ENCODE measurements around the gene SEMA3C. TPM values are rescaled to one million over a fixed set of nuclear protein-coding genes. Genes with fewer than 3 reads are reported as not detected.

SEMA3C gene
- total RNA-seq, 1 donor from 2014 or later, result 90.6 TPM

- TF ChIP-seq POLR2AphosphoS5 (IDR thresholded peaks at IDR 0.05; ENCODE audit: insufficient read depth in 1 of 2, low read depth in 1 of 2) (no peak), CTCF (IDR thresholded peaks at IDR 0.05) (no peak), POLR2A (IDR thresholded peaks at IDR 0.05) (no peak)
- Histone ChIP-seq H3K4me1 (no peaks in the 10 kb centered on the region), H3K36me3 (no peaks in the 10 kb centered on the region), H3K27me3 (no peaks in the 10 kb centered on the region), H3K27ac (no peak overlapping the region), H3K4me3 (no peak overlapping the region), H3K9me3 (no peaks in the 10 kb centered on the region)
- no peak for DNase-seq (ENCODE audit: extremely low spot score in 2 of 2)
- intact Hi-C loops (cut with DNase I), result no loop called here
Observed at GRCh38 chr7:80735330-80735729, 183.5 kb downstream of the SEMA3C start.

GRCh38 chr7:80734011-80734410, 184.8 kb downstream of the SEMA3C start:
- Histone ChIP-seq H3K27ac (no peak overlapping the region), H3K9me3 (no peaks in the 10 kb centered on the region), H3K4me3 (no peak overlapping the region), H3K27me3 (no peaks in the 10 kb centered on the region), H3K4me1 (peaks cover 5% of the 10 kb centered on the region), H3K36me3 (no peaks in the 10 kb centered on the region)
- no peak for DNase-seq (ENCODE audit: extremely low spot score in 2 of 2)
- intact Hi-C loops (cut with DNase I), result no loop called here
- TF ChIP-seq POLR2AphosphoS5 (IDR thresholded peaks at IDR 0.05; ENCODE audit: insufficient read depth in 1 of 2, low read depth in 1 of 2) (no peak), POLR2A (IDR thresholded peaks at IDR 0.05) (no peak), CTCF (IDR thresholded peaks at IDR 0.05) (no peak)

GRCh38 chr7:80733333-80733915, 185.4 kb downstream of the SEMA3C start:
- TF ChIP-seq POLR2AphosphoS5 (IDR thresholded peaks at IDR 0.05; ENCODE audit: insufficient read depth in 1 of 2, low read depth in 1 of 2) (no peak), CTCF (IDR thresholded peaks at IDR 0.05) (no peak), POLR2A (IDR thresholded peaks at IDR 0.05) (no peak)
- intact Hi-C loops (cut with DNase I), result no loop called here

GRCh38 chr7:80732630-80733029, 186.2 kb downstream of the SEMA3C start:
- Histone ChIP-seq H3K27ac (peak overlapping the region; percentile 14), H3K9me3 (no peaks in the 10 kb centered on the region), H3K4me3 (no peak overlapping the region), H3K27me3 (no peaks in the 10 kb centered on the region), H3K4me1 (peaks cover 5% of the 10 kb centered on the region), H3K36me3 (no peaks in the 10 kb centered on the region)
- intact Hi-C loops (cut with DNase I), result no loop called here
- DNase-seq (ENCODE audit: extremely low spot score in 2 of 2), result no peak
- TF ChIP-seq POLR2A (IDR thresholded peaks at IDR 0.05) (no peak), CTCF (IDR thresholded peaks at IDR 0.05) (no peak), POLR2AphosphoS5 (IDR thresholded peaks at IDR 0.05; ENCODE audit: insufficient read depth in 1 of 2, low read depth in 1 of 2) (no peak)

More at GRCh38 chr7:80733333-80733915, 185.4 kb downstream of the SEMA3C start:
- no peak for DNase-seq (ENCODE audit: extremely low spot score in 2 of 2)
- Histone ChIP-seq H3K4me3 (no peak overlapping the region), H3K36me3 (no peaks in the 10 kb centered on the region), H3K27ac (no peak overlapping the region), H3K9me3 (no peaks in the 10 kb centered on the region), H3K27me3 (no peaks in the 10 kb centered on the region), H3K4me1 (peaks cover 5% of the 10 kb centered on the region)

GRCh38 chr7:80731281-80731680, 187.6 kb downstream of the SEMA3C start:
- H3K4me1 ChIP-seq, result peaks cover 5% of the 10 kb centered on the region
- H3K27me3 ChIP-seq, result no peaks in the 10 kb centered on the region
- no peak for DNase-seq (ENCODE audit: extremely low spot score in 2 of 2)
- intact Hi-C loops (cut with DNase I), result no loop called here
- no peak overlapping the region for H3K4me3 ChIP-seq
- H3K36me3 ChIP-seq, result no peaks in the 10 kb centered on the region
- H3K27ac ChIP-seq, result no peak overlapping the region
- TF ChIP-seq POLR2A (IDR thresholded peaks at IDR 0.05), result no peak
- H3K9me3 ChIP-seq, result no peaks in the 10 kb centered on the region
